Measurements from ENCODE around the gene ABL1. TPM values are rescaled to one million over a fixed set of nuclear protein-coding genes. Genes with fewer than 3 reads are reported as not detected.

ABL1 gene
- total RNA-seq, 2 donors from 2014 or later: 62.8 to 123 TPM

- TF ChIP-seq CTCF (IDR thresholded peaks at IDR 0.05): no peak
Measured at GRCh38 chr9:130869250-130869649, 34.2 kb downstream of the ABL1 start.

GRCh38 chr9:130870491-130871381 is 35.7 kb downstream of the ABL1 start:
- no peaks in the 10 kb centered on the region for H3K9me3 ChIP-seq
- H3K4me1 ChIP-seq (ENCODE audit: control insufficient read depth in 1 of 2, low read depth in 2 of 2): peaks cover 6 to 60% of the 10 kb centered on the region in 2 donors
- H3K27ac ChIP-seq: no peak overlapping the region
- no peak for TF ChIP-seq CTCF (IDR thresholded peaks at IDR 0.05)
- DNase-seq (ENCODE audit: low spot score) (no peak), ATAC-seq (ENCODE audit: insufficient number of reproducible peaks, low FRiP score, low read depth) (no peak)
- H3K36me3 ChIP-seq: peaks cover 26% of the 10 kb centered on the region
- H3K4me3 ChIP-seq: no peak overlapping the region
- no peaks in the 10 kb centered on the region for H3K27me3 ChIP-seq (replicated peaks; ENCODE audit: insufficient read depth)

More at GRCh38 chr9:130869250-130869649, 34.2 kb downstream of the ABL1 start:
- Histone ChIP-seq H3K9me3 (no peaks in the 10 kb centered on the region), H3K4me1 (ENCODE audit: control insufficient read depth in 1 of 2, low read depth in 2 of 2) (peaks cover 6 to 60% of the 10 kb centered on the region in 2 donors), H3K4me3 (no peak overlapping the region), H3K27me3 (replicated peaks; ENCODE audit: insufficient read depth) (no peaks in the 10 kb centered on the region), H3K36me3 (peaks cover 18% of the 10 kb centered on the region), H3K27ac (no peak overlapping the region)
- DNase-seq (ENCODE audit: low spot score) (no peak), ATAC-seq (ENCODE audit: insufficient number of reproducible peaks, low FRiP score, low read depth) (no peak)

- no peak for TF ChIP-seq CTCF (IDR thresholded peaks at IDR 0.05)
- no peak for DNase-seq (ENCODE audit: low spot score)
- Histone ChIP-seq H3K9me3 (no peaks in the 10 kb centered on the region), H3K27me3 (replicated peaks; ENCODE audit: insufficient read depth) (no peaks in the 10 kb centered on the region), H3K4me1 (ENCODE audit: control insufficient read depth in 1 of 2, low read depth in 2 of 2) (peaks cover 6 to 60% of the 10 kb centered on the region in 2 donors), H3K27ac (no peak overlapping the region), H3K4me3 (no peak overlapping the region), H3K36me3 (peaks cover 33% of the 10 kb centered on the region)
- ATAC-seq (ENCODE audit: insufficient number of reproducible peaks, low FRiP score, low read depth): no peak
Measured at GRCh38 chr9:130871395-130872062, 36.5 kb downstream of the ABL1 start.

- ATAC-seq (ENCODE audit: insufficient number of reproducible peaks, low FRiP score, low read depth) (no peak), DNase-seq (ENCODE audit: low spot score) (no peak)
- H3K9me3 ChIP-seq: no peaks in the 10 kb centered on the region
Measured at GRCh38 chr9:130872093-130872492, 37.0 kb downstream of the ABL1 start.

More at GRCh38 chr9:130872093-130872492, 37.0 kb downstream of the ABL1 start:
- Histone ChIP-seq H3K27me3 (replicated peaks; ENCODE audit: insufficient read depth) (no peaks in the 10 kb centered on the region), H3K36me3 (peaks cover 33% of the 10 kb centered on the region), H3K27ac (no peak overlapping the region), H3K4me3 (no peak overlapping the region), H3K4me1 (ENCODE audit: control insufficient read depth in 1 of 2, low read depth in 2 of 2) (peaks cover 6 to 59% of the 10 kb centered on the region in 2 donors)
- no peak for TF ChIP-seq CTCF (IDR thresholded peaks at IDR 0.05)
